GM12872 (cell line): ENCODE measurements around the gene TFDP1.

Source experiments
- CTCF ChIP-seq: IDR thresholded peaks from 3 replicates; pipeline ENCODE4 v1.5.1; 2011; ENCODE audit warnings: low read depth, mild to moderate bottlenecking, low read length, moderate library complexity; ENCODE audit not compliant: insufficient read depth

The TFDP1 gene

GRCh38 chr13:113598081-113598410 is 13.5 kb downstream of the TFDP1 start:
- TF ChIP-seq CTCF = no peak

- TF ChIP-seq CTCF = no peak
Measured at GRCh38 chr13:113598481-113598880, 13.9 kb downstream of the TFDP1 start.

GRCh38 chr13:113599391-113599790 is 14.8 kb downstream of the TFDP1 start:
- no peak for TF ChIP-seq CTCF

- no peak for TF ChIP-seq CTCF
Measured at GRCh38 chr13:113601166-113602070, 16.9 kb downstream of the TFDP1 start.

- TF ChIP-seq CTCF = no peak
Measured at GRCh38 chr13:113602291-113602988, 17.9 kb downstream of the TFDP1 start.

- TF ChIP-seq CTCF = no peak
Measured at GRCh38 chr13:113603116-113603710, 18.7 kb downstream of the TFDP1 start.

GRCh38 chr13:113604186-113604585 is 19.6 kb downstream of the TFDP1 start:
- TF ChIP-seq CTCF = no peak
